HepG2 (cell line): ENCODE measurements around the gene PTMA. TPM values are rescaled to one million over a fixed set of nuclear protein-coding genes. Genes with fewer than 3 reads are reported as not detected.

Experiments
- BRCA1 ChIP-seq: sonication (generic); formaldehyde crosslinking; IDR thresholded peaks from 2 replicates; pipeline ENCODE4 v1.4.0; 2020; ENCODE audit warnings: missing genetic modification reagents
- CSRNP2 ChIP-seq: sonication (generic); formaldehyde crosslinking; conservative IDR thresholded peaks from 2 replicates; pipeline ENCODE4 v1.8.0; 2022; ENCODE audit warnings: low read depth, missing genetic modification reagents
- DRAP1 ChIP-seq: IDR thresholded peaks from 2 replicates; pipeline ENCODE4 v1.6.1; 2016; ENCODE audit warnings: missing genetic modification reagents, missing compliant biosample characterization
- ELF1 ChIP-seq: sonication (generic); formaldehyde crosslinking; IDR thresholded peaks from 2 replicates; pipeline ENCODE4 v1.4.0; 2020; ENCODE audit warnings: missing genetic modification reagents
- HOXA7 ChIP-seq: sonication (generic); formaldehyde crosslinking; IDR thresholded peaks from 2 replicates; pipeline ENCODE4 v1.8.1; 2022; ENCODE audit warnings: mild to moderate bottlenecking, missing genetic modification reagents, moderate library complexity
- LCORL ChIP-seq, 2 experiments: fragments of 450-650 bp in 1 of 2; sonication (generic) in 1 of 2; formaldehyde crosslinking in 1 of 2; IDR thresholded peaks; 2 replicates each; pipeline versions ENCODE4 v1.5.0 to v1.6.1; 2017 to 2020; ENCODE audit warnings: antibody characterized with exemption in 1 of 2, missing genetic modification reagents in 1 of 2
- MLXIP ChIP-seq: sonication (generic); formaldehyde crosslinking; IDR thresholded peaks from 2 replicates; pipeline ENCODE4 v1.9.0; 2021; ENCODE audit warnings: missing genetic modification reagents, borderline replicate concordance
- POLR2AphosphoS2 ChIP-seq: IDR thresholded peaks from 2 replicates; pipeline ENCODE4 v1.6.1; 2011; ENCODE audit warnings: low read depth, low read length, improper control_type of control experiment
- REXO4 ChIP-seq: sonication (generic); formaldehyde crosslinking; IDR thresholded peaks from 2 replicates; pipeline ENCODE4 v1.8.0; 2022; ENCODE audit warnings: missing genetic modification reagents, mild to moderate bottlenecking, borderline replicate concordance
- SCMH1 ChIP-seq: sonication (generic); formaldehyde crosslinking; IDR thresholded peaks from 2 replicates; pipeline ENCODE4 v1.9.0; 2021; ENCODE audit warnings: missing genetic modification reagents, mild to moderate bottlenecking, borderline replicate concordance
- SYNCRIP ChIP-seq: fragments of 200-400 bp; formaldehyde crosslinking; IDR thresholded peaks from 2 replicates; pipeline ENCODE4 v1.6.1; 2018; ENCODE audit warnings: mild to moderate bottlenecking, low read depth, low read length; ENCODE audit not compliant: insufficient read depth
- TBX2 ChIP-seq: sonication (generic); formaldehyde crosslinking; IDR thresholded peaks from 2 replicates; pipeline ENCODE4 v1.5.0; 2020; ENCODE audit warnings: missing genetic modification reagents, mild to moderate bottlenecking, borderline replicate concordance
- ZFP1 ChIP-seq: IDR thresholded peaks from 2 replicates; pipeline ENCODE4 v1.6.1; 2016
- ZFYVE20 ChIP-seq: sonication (generic); formaldehyde crosslinking; IDR thresholded peaks from 2 replicates; pipeline ENCODE4 v1.8.0; 2023; ENCODE audit warnings: low read depth, mild to moderate bottlenecking, moderate library complexity, missing genetic modification reagents, borderline replicate concordance
- ZNF138 ChIP-seq: sonication (generic); formaldehyde crosslinking; IDR thresholded peaks from 2 replicates; pipeline ENCODE4 v1.5.0; 2020; ENCODE audit warnings: mild to moderate bottlenecking, low read depth, missing genetic modification reagents
- ZNF740 ChIP-seq: sonication (generic); formaldehyde crosslinking; IDR thresholded peaks from 2 replicates; pipeline ENCODE4 v1.4.0; 2020; ENCODE audit warnings: missing genetic modification reagents
- polyA plus RNA-seq, 8 experiments: library from polyadenylated mRNA; depleted of rRNA in 3 of 8; stranded (reverse) in 7 of 8; unstranded in 1 of 8; fragments of >200 nt; fragmentation: Illumina TruSeq in 4 of 8; extraction: Trizol in 4 of 8; gene quantifications; 2 replicates each; pipeline versions ENCODE4 v1.2.1 to v1.2.3, GENCODE V29; 2011 to 2016; ENCODE audit warnings: low read depth in 4 of 8, missing spikeins in 1 of 8, mixed read lengths in 1 of 8; ENCODE audit not compliant: insufficient read depth in 1 of 8
- total RNA-seq, 5 experiments: library from RNA; depleted of rRNA; stranded (reverse); fragments of >200 nt; fragmentation: Illumina TruSeq; extraction: Trizol; gene quantifications; 2 replicates each; pipeline ENCODE4 v1.2.3, GENCODE V29; 2016; ENCODE audit warnings: low read depth in 1 of 5
- TF ChIP-seq, protein P1 (sequence below): sonication (generic); formaldehyde crosslinking; IDR thresholded peaks from 2 replicates; pipeline ENCODE4 v1.4.0; 2020; ENCODE audit warnings: mild to moderate bottlenecking, missing genetic modification reagents
- TF ChIP-seq, protein P2 (sequence below): sonication (generic); formaldehyde crosslinking; IDR thresholded peaks from 2 replicates; pipeline ENCODE4 v1.5.0; 2020; ENCODE audit warnings: mild to moderate bottlenecking, missing genetic modification reagents, borderline replicate concordance

The PTMA gene
- total and polyA plus RNA-seq, 2 of the 13 experiments (the other 11 are each of a cell fraction or from before 2014, with no cell fraction given), result 190 to 1,086 TPM

DNA sequence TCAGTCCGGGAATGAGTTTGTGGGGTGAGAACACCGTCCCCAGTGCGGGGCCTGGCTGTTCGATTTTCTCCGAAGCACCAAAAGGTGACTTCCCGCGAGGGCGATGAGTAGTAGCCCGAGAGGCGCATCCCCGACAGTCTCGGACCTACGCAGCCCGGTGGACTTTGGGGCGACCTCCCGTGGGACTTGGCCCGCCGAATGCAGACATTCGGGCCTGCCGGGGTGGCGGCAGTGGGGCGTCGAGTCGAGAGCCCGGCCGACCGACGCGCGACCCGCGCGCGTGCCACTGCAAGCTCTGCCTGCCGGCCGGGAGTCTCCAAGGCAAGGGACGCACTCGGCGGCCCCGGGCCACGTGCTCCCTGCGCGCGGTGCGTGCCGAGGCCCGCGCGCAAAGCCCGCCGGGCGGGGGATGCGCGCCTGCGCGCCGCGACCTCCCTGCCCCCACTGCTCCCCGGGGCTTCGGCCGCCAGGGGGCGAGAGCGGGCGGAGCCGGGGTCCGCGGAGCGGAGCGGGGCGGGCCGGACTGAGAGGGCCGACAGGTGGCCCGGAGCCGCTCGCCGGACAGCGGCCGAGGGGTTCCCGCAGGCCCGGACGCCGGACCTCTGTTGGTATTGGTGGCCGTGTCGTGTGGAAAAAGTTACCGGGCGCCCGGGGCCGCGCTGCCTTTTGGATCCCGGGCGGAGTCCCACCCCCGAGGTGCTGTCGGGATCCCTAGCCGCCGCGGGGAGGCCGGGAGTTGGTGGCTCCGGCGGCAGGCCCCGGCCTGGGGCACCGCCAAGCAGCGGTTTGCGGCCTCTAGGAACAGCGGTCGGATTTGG is 1.9 kb downstream of the PTMA start (continued):
- TF ChIP-seq SCMH1 (CRISPR knock-in tag), result no peak
- TF ChIP-seq ZFP1 (CRISPR knock-in tag), result no peak
- TF ChIP-seq ELF1 (CRISPR knock-in tag), result no peak
- peak; percentile 99 for TF ChIP-seq BRCA1 (CRISPR knock-in tag)
- peak; percentile 98 for TF ChIP-seq HOXA7 (CRISPR knock-in tag)
- TF ChIP-seq SYNCRIP, result no peak
- TF ChIP-seq, protein P1, sequence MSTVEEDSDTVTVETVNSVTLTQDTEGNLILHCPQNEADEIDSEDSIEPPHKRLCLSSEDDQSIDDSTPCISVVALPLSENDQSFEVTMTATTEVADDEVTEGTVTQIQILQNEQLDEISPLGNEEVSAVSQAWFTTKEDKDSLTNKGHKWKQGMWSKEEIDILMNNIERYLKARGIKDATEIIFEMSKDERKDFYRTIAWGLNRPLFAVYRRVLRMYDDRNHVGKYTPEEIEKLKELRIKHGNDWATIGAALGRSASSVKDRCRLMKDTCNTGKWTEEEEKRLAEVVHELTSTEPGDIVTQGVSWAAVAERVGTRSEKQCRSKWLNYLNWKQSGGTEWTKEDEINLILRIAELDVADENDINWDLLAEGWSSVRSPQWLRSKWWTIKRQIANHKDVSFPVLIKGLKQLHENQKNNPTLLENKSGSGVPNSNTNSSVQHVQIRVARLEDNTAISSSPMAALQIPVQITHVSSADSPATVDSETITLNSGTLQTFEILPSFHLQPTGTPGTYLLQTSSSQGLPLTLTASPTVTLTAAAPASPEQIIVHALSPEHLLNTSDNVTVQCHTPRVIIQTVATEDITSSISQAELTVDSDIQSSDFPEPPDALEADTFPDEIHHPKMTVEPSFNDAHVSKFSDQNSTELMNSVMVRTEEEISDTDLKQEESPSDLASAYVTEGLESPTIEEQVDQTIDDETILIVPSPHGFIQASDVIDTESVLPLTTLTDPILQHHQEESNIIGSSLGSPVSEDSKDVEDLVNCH (CRISPR knock-in tag), result peak; percentile 97
- TF ChIP-seq ZNF740, result peak; percentile 88
- TF ChIP-seq DRAP1 (CRISPR knock-in tag), result no peak; the same call in 1 of the 2 replicates
- peak; percentile 95 for TF ChIP-seq TBX2 (CRISPR knock-in tag)
- peak; percentile 99 for TF ChIP-seq CSRNP2 (CRISPR knock-in tag)
- TF ChIP-seq, protein P2, sequence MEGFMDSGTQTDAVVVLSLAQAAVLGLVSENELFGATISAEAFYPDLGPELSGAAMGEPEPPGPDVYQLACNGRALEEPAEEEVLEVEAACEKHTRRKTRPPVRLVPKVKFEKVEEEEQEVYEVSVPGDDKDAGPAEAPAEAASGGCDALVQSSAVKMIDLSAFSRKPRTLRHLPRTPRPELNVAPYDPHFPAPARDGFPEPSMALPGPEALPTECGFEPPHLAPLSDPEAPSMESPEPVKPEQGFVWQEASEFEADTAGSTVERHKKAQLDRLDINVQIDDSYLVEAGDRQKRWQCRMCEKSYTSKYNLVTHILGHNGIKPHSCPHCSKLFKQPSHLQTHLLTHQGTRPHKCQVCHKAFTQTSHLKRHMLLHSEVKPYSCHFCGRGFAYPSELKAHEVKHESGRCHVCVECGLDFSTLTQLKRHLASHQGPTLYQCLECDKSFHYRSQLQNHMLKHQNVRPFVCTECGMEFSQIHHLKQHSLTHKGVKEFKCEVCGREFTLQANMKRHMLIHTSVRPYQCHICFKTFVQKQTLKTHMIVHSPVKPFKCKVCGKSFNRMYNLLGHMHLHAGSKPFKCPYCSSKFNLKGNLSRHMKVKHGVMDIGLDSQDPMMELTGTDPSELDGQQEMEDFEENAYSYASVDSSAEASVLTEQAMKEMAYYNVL (CRISPR knock-in tag), result no peak
- TF ChIP-seq POLR2AphosphoS2, result no peak
- TF ChIP-seq ZNF138 (CRISPR knock-in tag), result peak; percentile 100
- TF ChIP-seq ZFYVE20 (CRISPR knock-in tag), result peak; percentile 99
- peak; percentile 98 for TF ChIP-seq REXO4 (CRISPR knock-in tag)
- peak; percentile 99 for TF ChIP-seq MLXIP
- TF ChIP-seq LCORL (IDR thresholded peaks at IDR 0.05), result no peak
- TF ChIP-seq LCORL (CRISPR knock-in tag; IDR thresholded peaks at IDR 0.05), result peak; percentile 83
